GM08714 (cell line): ENCODE measurements around the gene R3HDM2.
"Not testable (repeated sequence)": the region's sequence is repeated elsewhere in the genome, so short reads cannot be mapped to it uniquely, and the experiment has no call there.

Experiments
- H3K4me3 ChIP-seq: fragments of 200-500 bp; sonication (Bioruptor generic); 2 replicates; pipeline ENCODE4 v1.5.1; 2014; ENCODE audit warnings: mild to moderate bottlenecking, low read length, inconsistent platforms
- ZNF274 ChIP-seq: IDR thresholded peaks from 2 replicates; pipeline ENCODE4 v1.6.1; 2012; ENCODE audit warnings: mild to moderate bottlenecking, low read depth, low read length

The R3HDM2 gene

GRCh38 chr12:57367121-57367520, 63.7 kb downstream of the R3HDM2 start:
- TF ChIP-seq ZNF274 = no peak
- H3K4me3 ChIP-seq = no peak overlapping the region

- no peak for TF ChIP-seq ZNF274
- no peak overlapping the region for H3K4me3 ChIP-seq
These were observed 64.5 kb downstream of the R3HDM2 start for GRCh38 chr12:57366315-57366714.

GRCh38 chr12:57364156-57364555, 66.7 kb downstream of the R3HDM2 start:
- not testable (repeated sequence) for H3K4me3 ChIP-seq

- no peak overlapping the region for H3K4me3 ChIP-seq
- TF ChIP-seq ZNF274 = no peak
These were observed 70.4 kb downstream of the R3HDM2 start for GRCh38 chr12:57360468-57360867.

GRCh38 chr12:57358646-57359045, 72.2 kb downstream of the R3HDM2 start:
- H3K4me3 ChIP-seq = no peak overlapping the region

GRCh38 chr12:57355734-57356133, 75.1 kb downstream of the R3HDM2 start:
- no peak for TF ChIP-seq ZNF274
- H3K4me3 ChIP-seq = no peak overlapping the region

More at GRCh38 chr12:57358646-57359045, 72.2 kb downstream of the R3HDM2 start:
- no peak for TF ChIP-seq ZNF274

GRCh38 chr12:57352166-57352565, 78.7 kb downstream of the R3HDM2 start:
- no peak overlapping the region for H3K4me3 ChIP-seq
- no peak for TF ChIP-seq ZNF274

- TF ChIP-seq ZNF274 = no peak
- H3K4me3 ChIP-seq = no peak overlapping the region
These were observed 83.6 kb downstream of the R3HDM2 start for GRCh38 chr12:57347284-57347683.

GRCh38 chr12:57343703-57344378, 87.0 kb downstream of the R3HDM2 start:
- no peak for TF ChIP-seq ZNF274

GRCh38 chr12:57342207-57342691, 88.6 kb downstream of the R3HDM2 start:
- no peak for TF ChIP-seq ZNF274
- H3K4me3 ChIP-seq = no peak overlapping the region

More at GRCh38 chr12:57343703-57344378, 87.0 kb downstream of the R3HDM2 start:
- no peak overlapping the region for H3K4me3 ChIP-seq

GRCh38 chr12:57341275-57341990, 89.4 kb downstream of the R3HDM2 start:
- TF ChIP-seq ZNF274 = no peak
- H3K4me3 ChIP-seq = no peak overlapping the region; the same call in 1 of the 2 replicates

- TF ChIP-seq ZNF274 = no peak
- no peak overlapping the region for H3K4me3 ChIP-seq
These were observed 90.7 kb downstream of the R3HDM2 start for GRCh38 chr12:57340104-57340503.

GRCh38 chr12:57336299-57336698, 94.5 kb downstream of the R3HDM2 start:
- not testable (repeated sequence) for H3K4me3 ChIP-seq

- H3K4me3 ChIP-seq = no peak overlapping the region
- TF ChIP-seq ZNF274 = no peak
These were observed 96.6 kb downstream of the R3HDM2 start for GRCh38 chr12:57334219-57334618.

- H3K4me3 ChIP-seq = no peak overlapping the region
- no peak for TF ChIP-seq ZNF274
These were observed 98.1 kb downstream of the R3HDM2 start for GRCh38 chr12:57332646-57333312.
